Small intestine (tissue), 16 donors: ENCODE data around the gene RASA3. TPM values are rescaled to one million over a fixed set of nuclear protein-coding genes. Genes with fewer than 3 reads are reported as not detected.
A peak's percentile ranks its signal among the peaks of the same experiment; 100 is the strongest.
"Not testable (repeated sequence)": the region's sequence is repeated elsewhere in the genome, so short reads cannot be mapped to it uniquely, and the experiment has no call there.

Experiments used
- DNase-seq, 2 donors: peaks; one replicate each; pipeline versions ENCODE4 v3.0.0 to v3.0.0-alpha.2; 2013
- FAIRE-seq: peaks from 2 replicates; lab custom pipeline; 2012; peaks lifted over from hg19 to GRCh38; lab: Jason Lieb, UNC
- H3K27ac ChIP-seq, 3 donors: one replicate each; pipeline ENCODE4 v1.5.1; 2013; ENCODE audit warnings: low read length in 2 of 3, mild to moderate bottlenecking in 2 of 3, control low read depth in 1 of 3, inconsistent platforms in 1 of 3, low read depth in 1 of 3, moderate library complexity in 1 of 3
- H3K27me3 ChIP-seq, 3 donors: one replicate each; pipeline ENCODE4 v1.6.1; 2013; ENCODE audit warnings: low read length in 3 of 3, inconsistent platforms in 1 of 3; ENCODE audit not compliant: control insufficient read depth in 3 of 3, insufficient read depth in 3 of 3
- H3K36me3 ChIP-seq, 3 donors: one replicate each; pipeline ENCODE4 v1.6.1; 2013; ENCODE audit warnings: low read length in 3 of 3, inconsistent platforms in 1 of 3, low read depth in 1 of 3, mild to moderate bottlenecking in 1 of 3, moderate library complexity in 1 of 3; ENCODE audit not compliant: control insufficient read depth in 3 of 3, insufficient read depth in 2 of 3
- H3K4me1 ChIP-seq, 3 donors: one replicate each; pipeline ENCODE4 v1.6.1; 2013; ENCODE audit warnings: low read length in 2 of 3, inconsistent platforms in 1 of 3, low read depth in 1 of 3, mild to moderate bottlenecking in 1 of 3, moderate library complexity in 1 of 3; ENCODE audit not compliant: control insufficient read depth in 3 of 3, insufficient read depth in 2 of 3
- H3K4me3 ChIP-seq, 3 donors: one replicate each; pipeline ENCODE4 v1.5.1; 2013; ENCODE audit warnings: low read length in 3 of 3, control low read depth in 1 of 3, inconsistent platforms in 1 of 3, low read depth in 1 of 3, mild to moderate bottlenecking in 1 of 3, moderate library complexity in 1 of 3
- H3K9me3 ChIP-seq, 2 donors: one replicate each; pipeline ENCODE4 v1.6.1; 2013; ENCODE audit warnings: low read depth in 1 of 2, low read length in 1 of 2; ENCODE audit not compliant: control insufficient read depth in 2 of 2, insufficient read depth in 1 of 2
- WGBS, 3 donors: extraction: QIAGEN DNeasy Blood & Tissue Kit; methylation state at CpG; one replicate each; pipeline ENCODE4 v1.1.7; 2013; 5-methylcytosine and 5-hydroxymethylcytosine counted together
- long read RNA-seq, 10 donors: transcript quantifications; one replicate each; lab custom pipeline, GENCODE V29; 2026
- polyA plus RNA-seq, 4 donors: library from polyadenylated mRNA; stranded (reverse) in 3 of 4; unstranded in 1 of 4; fragments of 200-250 nt in 3 of 4; fragments of 120-200 nt in 1 of 4; gene quantifications; one replicate each; pipeline versions ENCODE4 v1.2.1 to v1.2.3, GENCODE V29; 2013
- donor health status: healthy with polysubstance abuse.
- donor health status: control.
- donor health status: control.
- donor health status: Bipolar disorder and iron deficiency.
- donor health status: healthy.

The RASA3 gene
- 1 to 10 TPM; 2.0 to 7.2 (median 6.5) TPM for polyA plus RNA-seq
- long read RNA-seq, donor 1: 0 reads
- long read RNA-seq, donor 2: 0 reads
- long read RNA-seq, donor 3: 0 reads
- long read RNA-seq, donor 4: 0 reads
- long read RNA-seq, donor 5: 0 reads
- long read RNA-seq, donor 6: 0 reads
- long read RNA-seq, donor 7: 0 reads
- long read RNA-seq, donor 8: 0 reads
- long read RNA-seq, donor 9: 0 reads
- long read RNA-seq, donor 10: 0 reads

- peak; percentile 61 to 84 for DNase-seq
- H3K36me3 ChIP-seq: peaks cover 0 to 8% (median 0%) of the 10 kb centered on the region in 3 donors
- H3K4me3 ChIP-seq: peak within 1 kb of the TSS; percentile 58 to 75 (median 66)
- no peak for FAIRE-seq
- H3K9me3 ChIP-seq: no peaks in the 10 kb centered on the region
- peaks cover 0 to 3% (median 0%) of the 10 kb centered on the region in 3 donors for H3K27me3 ChIP-seq
- peaks cover 0 to 33% (median 6%) of the 10 kb centered on the region in 3 donors for H3K4me1 ChIP-seq
- 0 to 2% (median 0%) methylated on average over 48 to 81 of the region's 81 CpGs for whole genome bisulfite sequencing, 3 donors
- peak within 1 kb of the TSS; percentile 17 to 89 (median 79) for H3K27ac ChIP-seq
Observed at GRCh38 chr13:114132419-114133121, at the start of gene RASA3. RASA3 (minus strand) TSS chr13:114132623; CDS start chr13:114132489, 134 bp downstream.

GRCh38 chr13:114179087-114179658 is 46.8 kb upstream of the RASA3 start, which contains the start of gene CFAP97D2:
CFAP97D2 (plus strand) TSS chr13:114179257; CDS start chr13:114179331, 74 bp downstream.
- no peak for DNase-seq
- Histone ChIP-seq H3K36me3 (no peaks in the 10 kb centered on the region), H3K9me3 (peaks cover 0 to 10% of the 10 kb centered on the region in 2 donors), H3K27ac (no peak within 1 kb of the TSS), H3K4me1 (no peaks in the 10 kb centered on the region), H3K27me3 (no peaks in the 10 kb centered on the region), H3K4me3 (no peak within 1 kb of the TSS)
- FAIRE-seq: no peak
- WGBS, 3 donors: 52 to 62% (median 55%) methylated on average over 13 of the region's 13 CpGs

- H3K4me3 ChIP-seq: no peak overlapping the region
- 43 to 62% (median 48%) methylated on average over 12 of the region's 12 CpGs for WGBS, 3 donors
- H3K9me3 ChIP-seq: peaks cover 0 to 26% of the 10 kb centered on the region in 2 donors
- H3K27ac ChIP-seq: no peak overlapping the region
- no peaks in the 10 kb centered on the region for H3K36me3 ChIP-seq
- no peak for DNase-seq
- H3K4me1 ChIP-seq: no peaks in the 10 kb centered on the region
- no peaks in the 10 kb centered on the region for H3K27me3 ChIP-seq
- FAIRE-seq: no peak
Observed at GRCh38 chr13:114177245-114178010, 45.0 kb upstream of the RASA3 start.

GRCh38 chr13:114176359-114176902 is 44.0 kb upstream of the RASA3 start:
- not testable (repeated sequence) for H3K27me3 ChIP-seq, H3K4me3 ChIP-seq, DNase-seq, H3K36me3 ChIP-seq, FAIRE-seq, H3K27ac ChIP-seq, H3K4me1 ChIP-seq
- WGBS, 3 donors: 73 to 85% (median 83%) methylated on average over 12 to 14 of the region's 14 CpGs
- peaks cover 0 to 26% of the 10 kb centered on the region in 2 donors for H3K9me3 ChIP-seq

GRCh38 chr13:114174529-114174961 is 42.1 kb upstream of the RASA3 start:
- peaks cover 0 to 26% of the 10 kb centered on the region in 2 donors for H3K9me3 ChIP-seq
- H3K27me3 ChIP-seq: no peaks in the 10 kb centered on the region
- H3K4me3 ChIP-seq: no peak overlapping the region
- no peaks in the 10 kb centered on the region for H3K36me3 ChIP-seq
- H3K4me1 ChIP-seq: no peaks in the 10 kb centered on the region
- WGBS, 3 donors: 44 to 49% (median 49%) methylated on average over 3 of the region's 3 CpGs
- H3K27ac ChIP-seq: no peak overlapping the region
- FAIRE-seq (no peak), DNase-seq (no peak)

GRCh38 chr13:114173745-114174144 is 41.3 kb upstream of the RASA3 start:
- DNase-seq: no peak
- no peak for FAIRE-seq
- H3K27me3 ChIP-seq: no peaks in the 10 kb centered on the region
- H3K4me3 ChIP-seq: no peak overlapping the region
- H3K36me3 ChIP-seq: no peaks in the 10 kb centered on the region
- 52 to 79% (median 59%) methylated on average over 1 of the region's 1 CpG for WGBS, 3 donors
- peaks cover 0 to 26% of the 10 kb centered on the region in 2 donors for H3K9me3 ChIP-seq
- no peak overlapping the region for H3K27ac ChIP-seq
- H3K4me1 ChIP-seq: no peaks in the 10 kb centered on the region

GRCh38 chr13:114173272-114173671 is 40.8 kb upstream of the RASA3 start:
- no peak overlapping the region for H3K4me3 ChIP-seq
- WGBS, 3 donors: 85 to 89% (median 86%) methylated on average over 3 of the region's 3 CpGs
- H3K27ac ChIP-seq: no peak overlapping the region
- no peak for DNase-seq
- no peaks in the 10 kb centered on the region for H3K27me3 ChIP-seq
- H3K4me1 ChIP-seq: no peaks in the 10 kb centered on the region
- no peaks in the 10 kb centered on the region for H3K36me3 ChIP-seq
- peaks cover 0 to 26% of the 10 kb centered on the region in 2 donors for H3K9me3 ChIP-seq
- FAIRE-seq: no peak
